NCI-H2196 treated with DMSO at 0.1 percent for 48 hours (cell line): ENCODE results near the gene CNTNAP2.

Experiments
- DNase-seq: peaks from one replicate; lab custom pipeline; 2025; ENCODE audit not compliant: unreplicated experiment; lab: John Stamatoyannopoulos, UW

CNTNAP2 gene

DNA sequence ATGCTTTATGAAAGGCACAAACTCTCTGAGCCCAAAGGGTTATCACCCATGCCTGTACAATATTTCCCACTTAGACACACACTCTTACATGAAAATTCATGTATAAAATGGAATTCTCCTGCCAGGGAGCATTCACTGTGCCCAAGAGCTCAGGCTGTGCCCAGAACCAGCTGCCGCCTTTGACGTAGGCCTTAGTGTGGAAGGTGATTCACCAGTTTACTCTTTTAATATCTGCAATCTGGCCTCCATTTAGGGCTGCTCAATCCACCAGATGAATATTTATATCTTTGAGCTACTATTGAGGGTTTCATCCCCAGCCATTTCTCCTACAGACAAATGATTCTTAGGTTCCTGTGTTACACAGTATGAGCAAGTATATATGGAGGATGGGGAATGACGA is 849.7 kb downstream of the CNTNAP2 start:
- DNase-seq: no peak

DNA sequence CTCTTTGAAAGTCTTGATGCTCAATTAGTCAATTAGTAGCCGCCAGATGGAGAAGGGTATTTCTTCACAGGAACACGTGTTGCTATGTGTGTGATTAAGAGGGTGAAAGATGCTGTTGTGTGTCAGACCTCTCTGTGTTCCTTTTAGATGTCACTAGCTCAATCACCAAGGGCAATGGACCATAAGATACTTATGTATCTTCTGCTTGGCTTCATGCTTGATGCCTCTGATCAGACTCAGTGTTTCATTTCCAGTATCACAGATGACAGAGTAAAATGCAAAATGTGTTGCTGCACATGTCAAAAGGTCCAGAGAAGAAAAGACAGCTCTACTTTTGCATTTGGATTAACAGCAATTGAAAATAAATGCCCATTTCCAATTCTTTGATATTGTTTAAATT is 865.9 kb downstream of the CNTNAP2 start:
- DNase-seq: no peak

DNA sequence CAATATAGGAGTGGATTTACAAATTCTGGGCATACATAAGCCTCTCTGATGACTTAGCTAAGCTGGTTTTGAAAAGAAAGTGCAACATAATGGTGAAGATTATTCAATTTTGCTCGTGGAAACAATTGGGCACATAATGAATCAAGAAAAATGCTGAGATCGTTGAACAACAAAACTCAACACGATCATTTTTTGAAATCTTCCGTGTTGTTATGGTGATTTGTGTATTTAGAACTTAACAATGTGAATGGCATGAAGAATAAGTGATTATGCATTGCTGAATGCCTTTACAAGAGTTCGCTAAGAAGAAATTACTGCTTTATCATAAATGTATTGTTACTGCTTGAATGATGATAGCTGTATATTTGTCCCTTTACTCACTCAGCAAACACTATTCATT is 875.0 kb downstream of the CNTNAP2 start:
- DNase-seq: no peak

DNA sequence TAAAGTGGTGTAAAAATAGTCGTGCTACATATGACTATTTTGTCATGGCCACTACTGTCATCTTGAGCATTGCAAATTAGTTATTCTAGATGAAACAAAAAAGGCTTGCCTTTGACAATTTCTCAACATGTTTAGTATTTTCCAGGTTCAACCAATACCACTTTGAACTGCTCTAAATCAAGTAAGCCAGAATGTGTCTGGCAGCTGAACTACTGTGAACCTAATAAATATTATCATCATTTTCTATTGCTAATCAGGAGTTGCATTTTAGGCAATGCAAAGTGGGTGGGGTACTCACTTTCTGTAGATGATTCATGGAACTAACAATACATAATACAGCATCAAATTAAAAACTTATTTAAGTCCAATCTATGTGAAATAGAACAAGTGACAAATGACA is 877.2 kb downstream of the CNTNAP2 start:
- DNase-seq: no peak

DNA sequence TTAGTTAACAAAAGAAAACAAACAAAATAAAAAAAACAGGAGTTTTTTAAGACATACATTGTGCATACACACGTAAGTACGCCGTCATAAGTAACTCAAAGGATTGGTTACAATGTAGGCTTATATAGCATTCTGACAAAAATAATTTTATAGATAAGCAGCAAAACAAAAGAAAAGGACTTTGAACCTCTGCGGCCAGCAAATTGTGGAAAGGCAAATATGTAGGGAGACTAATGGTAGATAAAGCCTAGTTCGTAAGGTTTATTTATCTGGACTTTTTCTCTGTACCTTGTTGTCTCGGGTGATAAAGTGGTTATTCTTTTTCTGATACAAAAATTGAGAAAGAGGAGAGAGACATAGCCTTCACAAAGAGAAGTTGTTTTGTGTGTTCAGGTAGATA is 891.9 kb downstream of the CNTNAP2 start:
- no peak for DNase-seq

DNA sequence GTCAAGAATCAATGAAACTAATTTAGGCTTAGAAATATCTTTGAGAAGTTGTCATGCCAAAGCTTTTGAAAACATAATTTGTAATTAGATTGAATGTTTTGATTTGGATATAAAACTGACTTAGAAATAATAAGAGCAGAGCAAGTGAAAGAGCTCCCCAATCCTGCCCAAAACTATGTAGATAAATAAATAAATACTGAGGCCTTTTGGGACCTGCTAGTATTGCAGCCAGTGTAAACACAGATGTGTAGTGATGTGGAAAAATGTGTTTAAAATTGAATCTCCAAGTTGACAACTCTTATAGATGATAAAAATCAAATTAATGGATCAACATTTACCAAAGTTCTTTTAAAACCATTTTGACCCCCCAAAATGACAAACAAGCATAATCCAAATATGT is 896.1 kb downstream of the CNTNAP2 start:
- DNase-seq: no peak

DNA sequence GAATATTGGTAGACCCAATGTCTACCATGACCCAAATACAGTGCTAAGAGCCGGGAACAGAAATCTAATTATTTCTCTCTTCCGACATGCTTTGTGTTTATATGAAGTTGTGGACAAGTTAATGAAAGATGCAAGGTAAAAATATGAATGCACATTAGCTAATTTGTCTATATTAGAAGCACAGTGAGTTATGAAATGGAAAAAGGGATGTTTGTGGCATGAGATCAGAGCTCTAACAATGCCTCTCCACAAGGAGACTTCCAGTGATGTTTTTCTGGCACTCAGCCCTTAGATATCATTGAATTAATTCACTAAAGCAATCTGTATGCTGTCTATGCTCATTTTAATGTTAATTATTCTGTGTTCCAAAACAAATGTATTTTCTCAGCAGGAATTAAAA is 897.2 kb downstream of the CNTNAP2 start:
- no peak for DNase-seq

DNA sequence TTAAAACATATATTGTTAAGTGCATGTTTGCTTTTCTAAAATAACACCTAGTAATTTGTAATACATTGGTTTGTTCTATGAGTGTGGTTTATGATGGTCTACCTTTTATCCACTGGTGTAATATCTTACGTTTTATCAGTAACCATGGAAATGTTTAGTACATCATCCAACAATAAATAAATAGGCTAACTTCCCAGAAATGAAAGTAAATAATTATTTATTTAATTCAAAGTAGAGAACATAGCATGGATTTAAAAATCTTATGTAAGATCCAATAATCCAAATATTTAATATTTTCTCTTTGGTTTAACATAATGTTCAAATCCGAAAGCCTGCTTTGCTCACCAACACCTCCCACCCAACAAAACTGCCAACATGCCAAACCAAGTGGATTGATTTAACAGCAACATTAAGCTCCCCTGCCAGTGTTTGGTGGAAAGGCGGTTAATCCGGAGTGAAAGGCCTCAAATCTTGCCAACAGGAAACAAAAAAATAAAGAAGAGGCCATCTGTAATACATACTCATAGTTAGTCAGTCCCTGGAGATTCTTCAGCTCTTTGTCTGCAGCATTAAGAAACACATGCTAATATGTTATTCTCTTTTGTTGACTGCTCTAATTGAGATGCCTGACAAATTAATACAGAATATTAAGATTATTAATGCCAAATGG is 897.8 kb downstream of the CNTNAP2 start:
- DNase-seq: no peak

DNA sequence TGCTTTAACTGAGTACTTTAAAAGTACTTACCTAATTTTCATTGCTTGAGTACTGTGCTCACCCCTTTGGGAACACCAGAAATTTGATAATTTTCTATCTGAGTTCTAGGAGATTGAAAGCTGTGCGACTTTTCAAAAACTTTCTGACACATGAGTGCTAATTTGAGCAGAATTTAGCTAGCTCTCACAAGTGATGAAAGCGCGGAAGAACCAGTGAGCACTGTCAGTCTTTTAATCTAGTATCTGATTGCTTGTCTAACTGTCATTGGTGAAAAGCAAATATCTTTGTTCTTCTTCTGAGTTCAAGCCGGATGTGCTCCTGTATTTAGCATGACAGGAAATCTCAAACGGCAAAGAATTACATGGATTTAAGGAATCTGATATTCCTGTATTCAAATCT is 899.4 kb downstream of the CNTNAP2 start:
- no peak for DNase-seq

DNA sequence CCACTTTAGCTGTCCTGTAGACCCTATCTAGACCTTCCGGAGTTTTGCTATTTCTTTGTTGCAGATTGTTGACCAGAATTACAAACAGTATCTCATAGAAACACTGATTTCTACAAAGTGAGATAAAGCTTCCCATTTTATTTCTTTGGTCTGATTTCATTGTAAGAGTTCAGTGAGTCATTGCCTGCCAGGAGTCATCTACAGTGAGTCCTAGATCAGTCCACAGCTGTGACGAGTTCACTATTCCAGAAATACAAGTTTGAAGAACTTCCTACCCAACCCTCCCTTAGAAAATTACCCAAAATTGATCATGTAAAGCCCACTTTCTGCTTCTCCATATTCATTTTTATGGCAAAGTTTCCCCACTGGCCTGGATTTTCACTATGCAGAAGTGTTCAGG is 905.5 kb downstream of the CNTNAP2 start:
- no peak for DNase-seq

DNA sequence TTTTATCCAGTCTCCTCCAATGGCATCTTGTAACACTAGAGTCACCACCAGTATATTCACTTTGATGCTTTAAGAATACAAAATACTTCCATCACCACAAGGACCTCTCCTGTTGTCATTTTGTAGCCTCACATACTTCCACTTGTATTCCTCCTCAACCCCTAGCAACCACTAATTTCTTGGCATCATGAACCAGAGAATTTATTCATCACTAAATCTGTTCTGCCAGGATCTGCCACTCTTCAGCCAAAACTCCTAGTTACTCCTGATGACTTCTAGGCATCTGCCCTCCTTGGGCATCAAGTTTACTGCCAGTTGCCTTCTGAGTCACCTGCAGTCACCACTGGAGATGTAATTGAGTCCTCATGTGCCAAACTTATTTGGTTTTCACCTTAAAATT is 906.8 kb downstream of the CNTNAP2 start:
- DNase-seq: no peak

DNA sequence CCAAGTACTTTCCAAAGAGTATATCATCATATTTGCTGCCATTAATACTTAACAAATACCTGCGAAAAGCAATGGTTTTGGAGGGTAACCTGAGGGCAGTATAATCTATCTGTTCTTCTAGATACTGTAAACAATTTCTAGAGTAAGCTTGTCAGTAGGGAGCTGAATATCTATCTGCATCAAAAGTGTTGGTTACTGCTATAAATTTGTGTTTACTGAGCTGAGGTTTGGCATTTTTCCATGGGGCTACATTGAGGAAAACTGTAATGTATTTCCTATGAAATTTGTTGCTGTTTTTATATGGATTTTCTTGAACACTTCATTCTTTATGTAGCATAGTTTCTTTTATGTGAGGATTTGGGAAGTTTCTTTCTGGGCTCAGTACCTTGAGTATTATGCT is 913.4 kb downstream of the CNTNAP2 start:
- DNase-seq: no peak

DNA sequence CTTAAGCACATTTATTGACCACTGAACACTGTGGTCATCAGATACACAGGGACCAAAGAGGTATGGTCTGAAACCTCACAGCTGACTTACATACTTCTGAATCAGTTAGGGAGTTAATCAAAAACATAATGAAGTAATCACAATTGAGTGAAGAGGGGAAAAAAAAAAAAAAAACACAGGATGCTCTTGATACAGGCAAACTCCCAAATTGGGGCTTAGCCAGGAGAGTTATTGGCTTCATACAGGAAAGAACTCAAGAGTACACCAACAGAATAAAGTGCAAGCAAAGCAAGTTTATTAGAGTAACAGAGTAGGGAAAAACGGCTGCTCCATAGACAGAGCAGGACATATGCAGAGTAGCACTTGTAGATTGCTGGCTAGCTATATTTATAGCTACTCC is 917.0 kb downstream of the CNTNAP2 start:
- no peak for DNase-seq

DNA sequence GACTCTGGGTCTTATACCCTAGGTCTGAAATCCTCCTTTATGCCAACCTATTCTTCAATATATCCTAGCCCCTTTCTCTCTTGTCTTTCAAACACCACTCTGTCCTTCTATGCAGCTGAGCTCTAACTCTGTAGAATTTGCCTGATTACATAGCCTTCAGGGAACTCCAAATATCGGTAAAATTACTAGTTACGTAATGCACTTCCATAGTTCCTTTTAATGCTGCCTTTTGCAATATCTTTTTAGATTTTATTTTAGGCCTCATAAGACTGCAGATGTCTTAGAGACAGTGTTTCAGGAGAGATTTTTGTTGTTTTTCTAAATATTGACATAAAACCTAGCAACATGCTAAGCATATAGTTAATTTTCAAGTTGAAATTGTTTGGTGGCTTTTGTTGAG is 924.8 kb downstream of the CNTNAP2 start:
- DNase-seq: no peak

DNA sequence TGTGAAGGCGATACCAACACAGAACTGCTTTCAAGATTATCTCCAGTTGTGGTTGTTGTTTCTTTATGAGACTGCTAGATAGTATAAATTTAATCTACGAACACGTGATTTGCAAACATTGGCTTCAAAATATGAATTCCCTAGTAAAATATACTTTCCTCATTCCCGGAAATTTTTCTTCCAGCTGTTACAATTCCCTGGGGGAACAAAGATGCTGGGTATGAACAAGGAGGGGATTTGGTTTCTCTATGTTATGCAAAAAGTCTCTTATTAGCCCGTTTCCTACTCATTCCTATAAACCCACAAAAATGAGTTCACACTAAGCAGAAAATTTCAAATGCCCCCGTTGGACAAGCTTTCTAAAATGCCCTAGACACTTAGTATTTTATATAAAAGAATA is 928.3 kb downstream of the CNTNAP2 start:
- DNase-seq: no peak

DNA sequence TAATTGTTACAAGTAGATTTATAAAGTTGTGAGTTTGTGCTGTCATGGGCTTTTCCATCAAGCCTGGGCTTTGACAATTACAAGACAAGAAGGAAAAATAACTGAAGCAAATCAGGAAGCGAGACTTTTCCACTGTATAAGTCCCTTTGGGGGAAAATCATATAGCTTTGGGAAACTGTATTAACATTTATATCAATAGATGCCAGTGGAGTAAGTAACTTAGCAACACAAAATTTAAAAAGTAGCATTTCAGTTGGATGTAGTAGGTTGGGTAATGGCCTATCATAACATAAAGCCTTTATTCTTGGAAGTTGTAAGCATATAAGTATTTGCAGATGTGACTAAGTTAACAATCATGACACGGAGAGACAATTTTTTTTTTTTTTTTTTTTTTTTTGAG is 931.1 kb downstream of the CNTNAP2 start:
- no peak for DNase-seq

DNA sequence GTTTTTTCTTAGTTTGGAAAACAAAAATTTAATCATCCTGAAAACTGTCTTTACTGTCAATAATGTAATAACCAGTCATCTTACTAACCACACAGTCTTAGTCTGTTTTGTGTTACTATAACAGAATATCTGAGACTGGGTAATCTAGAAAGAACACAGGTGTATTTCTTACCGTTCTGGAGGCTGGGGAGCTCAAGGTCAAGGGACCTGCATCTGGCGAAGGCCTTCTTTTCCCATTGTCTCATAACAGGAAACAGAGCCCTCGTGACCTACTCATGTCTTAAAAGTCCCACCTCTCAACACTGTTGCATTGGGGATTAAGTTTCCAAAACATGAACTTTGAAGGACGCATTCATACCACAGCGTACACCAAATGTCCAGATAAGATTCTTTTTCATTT is 932.3 kb downstream of the CNTNAP2 start:
- DNase-seq: no peak

DNA sequence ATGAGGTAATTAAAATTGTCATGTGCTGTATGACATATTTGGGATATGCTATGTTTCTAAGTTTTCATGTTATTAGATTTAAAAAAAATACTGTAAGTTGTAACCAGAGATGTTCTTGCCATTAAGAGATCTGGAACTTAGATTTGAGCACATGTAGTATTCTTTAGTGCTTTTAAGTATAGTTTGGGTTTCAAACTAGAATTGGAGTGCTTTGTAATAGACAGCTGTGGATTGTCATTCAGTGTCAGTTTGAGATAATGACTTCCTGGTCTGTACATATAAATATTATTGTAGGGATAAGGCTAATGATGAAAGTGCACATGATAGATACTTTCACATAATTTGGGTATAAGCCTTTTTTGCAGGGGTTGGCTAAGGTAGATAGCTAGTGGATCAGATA is 936.2 kb downstream of the CNTNAP2 start:
- no peak for DNase-seq

DNA sequence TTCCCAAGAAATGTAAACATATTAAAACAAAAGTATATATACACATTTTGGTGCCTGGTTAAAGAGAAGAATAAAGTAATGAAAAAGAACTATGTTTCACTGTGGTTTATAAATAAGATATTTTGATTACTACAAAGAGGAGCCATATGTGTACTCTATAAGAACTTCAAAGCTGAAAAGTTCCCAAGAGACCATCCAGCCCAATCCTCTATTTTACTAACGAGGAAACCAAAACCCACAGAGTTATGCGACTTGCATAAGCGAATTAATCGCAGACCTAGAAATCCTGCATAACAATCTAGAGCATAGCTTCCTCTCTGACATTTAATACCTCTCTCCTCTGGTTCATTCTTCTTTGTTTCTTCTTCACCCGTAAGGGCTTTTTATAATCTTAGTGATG is 937.1 kb downstream of the CNTNAP2 start:
- no peak for DNase-seq

DNA sequence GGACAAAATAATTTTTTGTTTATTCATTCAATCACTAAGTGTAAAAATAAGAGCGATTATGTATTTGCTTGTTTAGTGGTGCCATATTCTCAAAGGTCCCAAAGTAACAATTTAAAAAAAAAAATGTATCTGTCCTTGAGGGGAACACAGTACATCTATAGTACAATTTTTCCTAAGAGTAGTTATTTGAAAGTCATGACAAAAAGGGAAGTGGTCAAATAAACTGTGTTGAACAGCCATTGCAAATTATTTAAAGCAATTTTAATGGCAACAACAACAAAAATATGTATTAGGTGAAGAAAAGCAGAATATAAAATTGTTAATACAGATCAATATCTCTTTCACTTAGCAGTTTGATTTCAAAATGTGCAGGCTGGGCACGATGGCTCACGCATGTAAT is 943.5 kb downstream of the CNTNAP2 start:
- DNase-seq: no peak

DNA sequence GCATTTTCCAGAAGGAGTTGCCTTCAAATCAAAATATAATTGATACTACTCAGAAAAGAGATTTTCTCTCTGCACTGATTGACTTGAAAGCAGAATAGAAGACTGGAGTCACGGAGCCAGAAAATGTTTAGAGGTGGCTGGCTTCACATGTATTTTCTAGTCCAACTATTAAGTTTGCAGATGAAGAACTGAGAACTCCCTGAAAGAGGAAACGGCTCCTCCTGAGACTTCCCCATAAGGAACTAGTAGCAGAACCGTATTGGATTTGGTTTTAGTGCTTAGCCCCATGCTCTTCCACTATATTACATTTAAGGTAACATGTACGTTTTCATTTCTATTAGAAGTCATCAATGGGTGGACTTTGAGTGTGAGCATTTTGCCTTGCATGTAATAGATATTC is 946.3 kb downstream of the CNTNAP2 start:
- DNase-seq: no peak

DNA sequence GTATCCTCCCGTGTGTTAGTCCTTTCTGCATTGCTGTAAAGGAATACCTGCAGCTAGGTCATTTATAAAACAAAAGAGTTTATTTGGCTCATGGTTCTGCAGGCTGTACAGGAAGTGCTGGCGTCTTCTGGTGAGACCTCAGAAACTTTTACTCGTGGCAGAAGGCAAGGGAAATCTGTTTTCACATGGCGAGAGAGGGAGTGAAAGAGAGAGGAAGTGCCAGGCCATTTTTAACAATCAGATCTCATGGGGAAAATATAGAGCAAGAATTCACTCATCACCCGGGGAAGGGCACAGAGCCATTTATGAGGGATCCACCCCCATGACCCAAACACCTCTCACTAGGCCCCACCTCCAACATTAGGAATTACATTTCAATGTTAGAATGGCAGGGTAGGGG is 952.2 kb downstream of the CNTNAP2 start:
- no peak for DNase-seq

DNA sequence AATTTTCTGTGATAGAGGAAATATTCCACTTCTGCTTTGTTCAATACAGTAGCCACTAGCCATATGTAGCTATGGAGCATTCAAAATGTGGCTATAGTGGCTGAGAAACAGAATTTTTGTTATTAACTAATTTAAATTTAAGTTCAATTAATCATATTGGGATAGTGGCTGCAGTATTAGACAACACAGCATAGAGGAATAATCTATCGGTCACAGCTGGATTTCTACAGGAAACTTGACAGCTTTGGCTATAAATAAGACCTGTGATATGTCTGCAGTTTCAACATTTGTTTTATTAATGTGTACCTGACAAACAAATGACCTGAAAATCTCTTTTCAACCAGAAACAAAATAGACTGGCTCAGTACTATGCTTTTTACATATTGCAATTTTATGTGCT is 953.2 kb downstream of the CNTNAP2 start:
- no peak for DNase-seq

DNA sequence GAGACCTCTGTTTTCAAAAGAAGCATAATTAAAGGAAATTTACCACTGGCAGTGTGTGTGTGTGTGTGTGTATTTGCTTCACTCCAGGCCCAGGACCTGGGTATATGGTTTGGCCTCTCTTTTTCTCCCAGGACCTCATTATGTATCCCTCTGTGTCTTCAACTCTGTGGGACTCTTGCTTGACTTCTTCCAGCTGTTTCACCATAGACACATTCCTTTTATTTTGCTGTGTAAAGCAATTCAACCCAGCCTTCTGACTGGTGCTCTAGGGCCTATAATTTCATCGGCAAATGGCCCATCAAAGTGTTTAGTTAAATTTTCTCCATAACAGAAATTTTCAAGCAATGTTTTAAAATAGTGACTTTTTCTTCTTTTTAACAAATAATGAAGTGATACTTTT is 954.3 kb downstream of the CNTNAP2 start:
- DNase-seq: no peak
